H9 (cell line): ENCODE results near the gene TESPA1. TPM values are rescaled to one million over a fixed set of nuclear protein-coding genes. Genes with fewer than 3 reads are reported as not detected.

Experiments used
- DNase-seq: peaks from one replicate; pipeline ENCODE4 v3.0.0-alpha.2; 2017
- H2AFZ ChIP-seq: one replicate; pipeline ENCODE4 v1.6.1; 2013; ENCODE audit warnings: mild to moderate bottlenecking, low read length, control low read depth, moderate library complexity
- H2AK5ac ChIP-seq: 2 replicates; pipeline ENCODE4 v1.6.1; 2013; ENCODE audit warnings: low read length, control low read depth, mixed read lengths; ENCODE audit not compliant: insufficient read length
- H2BK120ac ChIP-seq: one replicate; pipeline ENCODE4 v1.6.1; 2013; ENCODE audit warnings: low read depth, mild to moderate bottlenecking, low read length, control low read depth, inconsistent platforms; ENCODE audit not compliant: poor library complexity, severe bottlenecking
- H2BK12ac ChIP-seq: 2 replicates; pipeline ENCODE4 v1.6.1; 2013; ENCODE audit warnings: low read length, control low read depth, mixed read lengths, low read depth; ENCODE audit not compliant: insufficient read length
- H2BK15ac ChIP-seq: 2 replicates; pipeline ENCODE4 v1.6.1; 2013; ENCODE audit warnings: low read depth, low read length, control low read depth
- H2BK20ac ChIP-seq: one replicate; pipeline ENCODE4 v1.6.1; 2013; ENCODE audit warnings: low read depth, mild to moderate bottlenecking, low read length, control low read depth, inconsistent platforms; ENCODE audit not compliant: poor library complexity, severe bottlenecking
- H2BK5ac ChIP-seq: 2 replicates; pipeline ENCODE4 v1.6.1; 2013; ENCODE audit warnings: low read length, control low read depth, mixed read lengths; ENCODE audit not compliant: insufficient read length
- H3K14ac ChIP-seq: 2 replicates; pipeline ENCODE4 v1.6.1; 2013; ENCODE audit warnings: low read length, control low read depth; ENCODE audit not compliant: insufficient read depth
- H3K18ac ChIP-seq: 2 replicates; pipeline ENCODE4 v1.6.1; 2013; ENCODE audit warnings: low read depth, mild to moderate bottlenecking, mixed read lengths, low read length, control low read depth; ENCODE audit not compliant: insufficient read length
- H3K23ac ChIP-seq: 2 replicates; pipeline ENCODE4 v1.6.1; 2013; ENCODE audit warnings: low read length, control low read depth, mixed read lengths, low read depth; ENCODE audit not compliant: insufficient read length
- H3K23me2 ChIP-seq: 2 replicates; pipeline ENCODE4 v1.6.1; 2013; ENCODE audit warnings: low read depth, mild to moderate bottlenecking, mixed read lengths, low read length, control low read depth; ENCODE audit not compliant: insufficient read length, poor library complexity, severe bottlenecking
- H3K27ac ChIP-seq: 2 replicates; pipeline ENCODE4 v1.5.1; 2013; ENCODE audit warnings: low read length, control low read depth, mixed read lengths, low read depth; ENCODE audit not compliant: insufficient read length
- H3K27me3 ChIP-seq: 2 replicates; pipeline ENCODE4 v1.6.1; 2013; ENCODE audit warnings: low read length, control low read depth, inconsistent platforms; ENCODE audit not compliant: insufficient read depth
- H3K4ac ChIP-seq: 2 replicates; pipeline ENCODE4 v1.6.1; 2013; ENCODE audit warnings: low read depth, mild to moderate bottlenecking, control low read depth, inconsistent platforms, low read length, moderate library complexity
- H3K4me1 ChIP-seq: 2 replicates; pipeline ENCODE4 v1.6.1; 2013; ENCODE audit warnings: low read length, control low read depth, inconsistent platforms; ENCODE audit not compliant: insufficient read depth
- H3K4me2 ChIP-seq: 2 replicates; pipeline ENCODE4 v1.6.1; 2013; ENCODE audit warnings: low read length, control low read depth, mixed read lengths; ENCODE audit not compliant: insufficient read length, insufficient read depth
- H3K56ac ChIP-seq: 2 replicates; pipeline ENCODE4 v1.6.1; 2013; ENCODE audit warnings: low read depth, mild to moderate bottlenecking, mixed read lengths, low read length, control low read depth; ENCODE audit not compliant: insufficient read length
- H3K79me1 ChIP-seq: 2 replicates; pipeline ENCODE4 v1.6.1; 2013; ENCODE audit warnings: low read depth, mild to moderate bottlenecking, moderate library complexity, low read length, control low read depth, inconsistent platforms; ENCODE audit not compliant: insufficient read depth, poor library complexity, severe bottlenecking
- H3K79me2 ChIP-seq: 2 replicates; pipeline ENCODE4 v1.6.1; 2013; ENCODE audit warnings: low read length, control low read depth, inconsistent platforms; ENCODE audit not compliant: insufficient read depth
- H3K9ac ChIP-seq: 2 replicates; pipeline ENCODE4 v1.6.1; 2013; ENCODE audit warnings: low read length, control low read depth, mixed read lengths; ENCODE audit not compliant: insufficient read length; ENCODE audit errors: extremely low read depth
- H3K9me3 ChIP-seq: one replicate; pipeline ENCODE4 v1.6.1; 2013; ENCODE audit warnings: low read depth, low read length, inconsistent platforms; ENCODE audit not compliant: control insufficient read depth
- H3T11ph ChIP-seq: one replicate; pipeline ENCODE4 v1.6.1; 2013; ENCODE audit warnings: mild to moderate bottlenecking, low read length, control low read depth, inconsistent platforms
- H4K20me1 ChIP-seq: one replicate; pipeline ENCODE4 v1.6.1; 2013; ENCODE audit not compliant: control insufficient read depth, insufficient read length, insufficient read depth
- H4K5ac ChIP-seq: 2 replicates; pipeline ENCODE4 v1.6.1; 2013; ENCODE audit warnings: low read depth, mild to moderate bottlenecking, mixed read lengths, low read length, control low read depth; ENCODE audit not compliant: insufficient read length
- H4K8ac ChIP-seq: replicated peaks from 2 replicates; pipeline ENCODE4 v1.6.1; 2013; ENCODE audit warnings: low read length, control low read depth, mixed read lengths, low read depth; ENCODE audit not compliant: insufficient read length
- H4K91ac ChIP-seq: 2 replicates; pipeline ENCODE4 v1.6.1; 2013; ENCODE audit warnings: low read depth, mild to moderate bottlenecking, moderate library complexity, mixed read lengths, low read length, control low read depth; ENCODE audit not compliant: insufficient read length
- H3K27ac Mint-ChIP-seq, 3 experiments: 2 replicates in 2 of 3; 3 replicates in 1 of 3; pipeline ENCODE4 v1.8.0; 2020 to 2021; ENCODE audit warnings: mixed read lengths in 3 of 3, mild to moderate bottlenecking in 1 of 3, moderate library complexity in 1 of 3
- H3K27me3 Mint-ChIP-seq: 2 replicates; pipeline ENCODE4 v1.8.0; 2021; ENCODE audit warnings: low read depth, mild to moderate bottlenecking, moderate library complexity, mixed read lengths
- H3K36me3 Mint-ChIP-seq, 3 experiments: 2 replicates in 2 of 3; 3 replicates in 1 of 3; pipeline ENCODE4 v1.8.0; 2020 to 2021; ENCODE audit warnings: low read depth in 3 of 3, mixed read lengths in 3 of 3; ENCODE audit not compliant: insufficient read depth in 1 of 3
- H3K4me1 Mint-ChIP-seq, 2 experiments: 2 replicates each; pipeline ENCODE4 v1.8.0; 2020; ENCODE audit warnings: mixed read lengths in 2 of 2
- H3K4me3 Mint-ChIP-seq, 2 experiments: 2 replicates in 1 of 2; 3 replicates in 1 of 2; pipeline ENCODE4 v1.8.0; 2020 to 2021; ENCODE audit warnings: mild to moderate bottlenecking in 2 of 2, mixed read lengths in 2 of 2, moderate library complexity in 1 of 2
- H3K9me3 Mint-ChIP-seq, 2 experiments: 2 replicates in 1 of 2; 3 replicates in 1 of 2; pipeline ENCODE4 v1.8.0; 2020; ENCODE audit warnings: mild to moderate bottlenecking in 2 of 2, mixed read lengths in 2 of 2, moderate library complexity in 1 of 2
- WGBS: extraction: QIAGEN DNeasy Blood & Tissue Kit; methylation state at CpG from one replicate; pipeline ENCODE4 v1.1.7; 2013; ENCODE audit warnings: missing lambda C conversion rate, low lambda C conversion rate, mixed read lengths; ENCODE audit not compliant: insufficient read length; ENCODE audit errors: extremely low coverage; 5-methylcytosine and 5-hydroxymethylcytosine counted together
- total RNA-seq: library from RNA; stranded (reverse); gene quantifications from 2 replicates; pipeline ENCODE4 v1.2.1, GENCODE V29; 2021
- TF ChIP-seq, protein P1 (sequence below): fragments of 200-600 bp; sonication (generic); conservative IDR thresholded peaks from 3 replicates; pipeline ENCODE4 v1.8.0; 2021; ENCODE audit warnings: antibody characterized with exemption, mild to moderate bottlenecking

TESPA1 gene
- total RNA-seq, 1 experiment from 2014 or later: not detected

DNA sequence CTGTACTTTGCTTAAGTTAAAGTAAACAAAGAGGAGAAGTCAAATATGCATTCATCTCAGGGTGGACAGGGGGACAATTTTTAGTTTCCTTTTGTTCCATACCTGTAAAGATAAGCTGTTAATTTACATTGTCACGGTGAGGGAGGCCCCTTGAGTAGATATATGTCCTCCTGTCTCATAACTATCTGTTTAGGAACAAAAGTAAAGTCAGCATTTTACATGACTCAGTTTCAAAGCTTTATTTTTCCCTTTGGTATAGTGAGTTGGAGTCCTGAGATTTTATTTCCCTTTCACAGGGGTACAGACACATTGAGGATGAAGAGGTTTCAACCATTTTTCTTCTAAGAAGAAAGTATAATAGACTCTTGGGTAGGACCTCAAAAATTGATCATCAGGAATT, 50.1 kb downstream of the TESPA1 start:
- Histone ChIP-seq H4K20me1 (no peaks in the 10 kb centered on the region), H2BK20ac (no peak overlapping the region), H2AK5ac (no peak overlapping the region), H3T11ph (no peak overlapping the region), H3K79me2 (no peaks in the 10 kb centered on the region), H3K18ac (no peak overlapping the region), H3K4me1 (no peaks in the 10 kb centered on the region), H4K91ac (no peak overlapping the region), H4K5ac (no peak overlapping the region), H2BK15ac (no peak overlapping the region), H2BK12ac (no peak overlapping the region), H2BK5ac (no peak overlapping the region), H3K27me3 (no peaks in the 10 kb centered on the region; the same call in 1 of the 2 replicates), H3K56ac (no peak overlapping the region), H3K9me3 (peaks cover 6% of the 10 kb centered on the region), H3K23ac (no peak overlapping the region), H3K79me1 (no peaks in the 10 kb centered on the region), H3K9ac (no peak overlapping the region), H3K4me2 (no peak overlapping the region), H3K23me2 (no peaks in the 10 kb centered on the region), H3K14ac (no peak overlapping the region), H4K8ac (no peak overlapping the region), H2AFZ (no peak overlapping the region), H2BK120ac (no peak overlapping the region), H3K27ac (no peak overlapping the region), H3K4ac (no peak overlapping the region)
- H3K4me3 Mint-ChIP-seq: no peak overlapping the region
- DNase-seq: no peak
- peaks cover 16 to 23% of the 10 kb centered on the region in 2 experiments for H3K9me3 Mint-ChIP-seq
- TF ChIP-seq, protein P1, sequence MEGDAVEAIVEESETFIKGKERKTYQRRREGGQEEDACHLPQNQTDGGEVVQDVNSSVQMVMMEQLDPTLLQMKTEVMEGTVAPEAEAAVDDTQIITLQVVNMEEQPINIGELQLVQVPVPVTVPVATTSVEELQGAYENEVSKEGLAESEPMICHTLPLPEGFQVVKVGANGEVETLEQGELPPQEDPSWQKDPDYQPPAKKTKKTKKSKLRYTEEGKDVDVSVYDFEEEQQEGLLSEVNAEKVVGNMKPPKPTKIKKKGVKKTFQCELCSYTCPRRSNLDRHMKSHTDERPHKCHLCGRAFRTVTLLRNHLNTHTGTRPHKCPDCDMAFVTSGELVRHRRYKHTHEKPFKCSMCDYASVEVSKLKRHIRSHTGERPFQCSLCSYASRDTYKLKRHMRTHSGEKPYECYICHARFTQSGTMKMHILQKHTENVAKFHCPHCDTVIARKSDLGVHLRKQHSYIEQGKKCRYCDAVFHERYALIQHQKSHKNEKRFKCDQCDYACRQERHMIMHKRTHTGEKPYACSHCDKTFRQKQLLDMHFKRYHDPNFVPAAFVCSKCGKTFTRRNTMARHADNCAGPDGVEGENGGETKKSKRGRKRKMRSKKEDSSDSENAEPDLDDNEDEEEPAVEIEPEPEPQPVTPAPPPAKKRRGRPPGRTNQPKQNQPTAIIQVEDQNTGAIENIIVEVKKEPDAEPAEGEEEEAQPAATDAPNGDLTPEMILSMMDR: no peak
- H3K4me1 Mint-ChIP-seq: no peaks in the 10 kb centered on the region; a peak in 1 of 4 replicates
- peaks cover 27% of the 10 kb centered on the region for H3K27me3 Mint-ChIP-seq
- H3K27ac Mint-ChIP-seq: no peak overlapping the region
- peaks cover 13 to 16% (median 16%) of the 10 kb centered on the region in 3 experiments for H3K36me3 Mint-ChIP-seq
- WGBS: no CpG with 5 or more reads among the region's 1 CpG
